HCT116 (cell line): Measurements from ENCODE around the gene MAP4K4. TPM values are rescaled to one million over a fixed set of nuclear protein-coding genes. Genes with fewer than 3 reads are reported as not detected.

Source experiments
- ATAC-seq: fragments of 200-7000 bp; cut with Tn5 transposase; 2 replicates; pipeline ENCODE4 v1.9.1; 2020; ENCODE audit warnings: mild to moderate bottlenecking, moderate library complexity
- BruUV-seq: library from RNA; stranded (reverse); fragments of 400-500 nt; replicated peaks from 2 replicates; lab custom pipeline; 2021; lab: Mats Ljungman, UMichigan
- CTCF ChIA-PET: fragments of 300-600 bp; sonication (Branson Sonifier 250); formaldehyde crosslinking; loops from one replicate; lab custom pipeline; 2021; ENCODE audit warnings: antibody characterized with exemption; lab: Charles Lee
- POLR2A ChIA-PET: fragments of 300-600, 350-600 bp; sonication (Branson Sonifier 250); formaldehyde crosslinking; loops from one replicate; lab custom pipeline; 2021; ENCODE audit warnings: antibody characterized with exemption; lab: Charles Lee
- RAD21 ChIA-PET, 2 experiments: fragments of 300-600 bp; sonication (Branson Sonifier 250); formaldehyde crosslinking; loops; one replicate each; lab custom pipeline; 2023; ENCODE audit warnings: low total read pairs in 2 of 2; ENCODE audit not compliant: uncharacterized antibody in 2 of 2, unreplicated experiment in 2 of 2, low non-redundant PET in 1 of 2; lab: Charles Lee
- DNase-seq: peaks from one replicate; pipeline ENCODE4 v3.0.0-alpha.2; 2010; ENCODE audit warnings: low read depth, low spot score
- H2AFZ ChIP-seq: fragments of 200-600 bp; shearing (Covaris generic), sonication (generic); 2 replicates; pipeline ENCODE4 v1.6.1; 2017; ENCODE audit warnings: low read depth, mixed run types, mixed read lengths, antibody characterized with exemption, low read length; ENCODE audit not compliant: poor library complexity, severe bottlenecking
- H3K27ac ChIP-seq: 2 replicates; pipeline ENCODE4 v1.5.1; 2012; ENCODE audit warnings: low read depth, low read length
- H3K27me3 ChIP-seq: fragments of 200-600 bp; sonication (generic); 2 replicates; pipeline ENCODE4 v1.6.1; 2016; ENCODE audit warnings: mixed run types, low read length, mixed read lengths; ENCODE audit not compliant: insufficient read depth
- H3K36me3 ChIP-seq, 2 experiments: fragments of 200-500 bp in 1 of 2; fragments of 200-600 bp in 1 of 2; sonication (Bioruptor generic) in 1 of 2; sonication (generic) in 1 of 2; 2 replicates each; pipeline versions ENCODE4 v1.5.1 to v1.6.1; 2014 to 2016; ENCODE audit warnings: low read length in 2 of 2, inconsistent platforms in 1 of 2, mixed read lengths in 1 of 2, mixed run types in 1 of 2; ENCODE audit not compliant: insufficient read depth in 2 of 2, control insufficient read depth in 1 of 2
- H3K4me1 ChIP-seq, 2 experiments: fragments of 200-600 bp in 1 of 2; sonication (generic) in 1 of 2; 2 replicates each; pipeline versions ENCODE4 v1.5.1 to v1.6.1; 2012 to 2017; ENCODE audit warnings: low read length in 2 of 2, inconsistent platforms in 1 of 2, mild to moderate bottlenecking in 1 of 2, mixed read lengths in 1 of 2, mixed run types in 1 of 2, moderate library complexity in 1 of 2; ENCODE audit not compliant: insufficient read depth in 2 of 2, control insufficient read depth in 1 of 2
- H3K4me2 ChIP-seq: fragments of 200-600 bp; sonication (generic); 2 replicates; pipeline ENCODE4 v1.6.1; 2017; ENCODE audit warnings: mixed run types, low read length, mixed read lengths
- H3K4me3 ChIP-seq, 2 experiments: fragments of 200-600 bp in 1 of 2; sonication (generic) in 1 of 2; replicated peaks in 1 of 2; 2 replicates each; pipeline ENCODE4 v1.5.1; 2011 to 2016; ENCODE audit warnings: low read length in 2 of 2, control low read depth in 1 of 2, low read depth in 1 of 2, mild to moderate bottlenecking in 1 of 2, mixed read lengths in 1 of 2, mixed run types in 1 of 2
- H3K79me2 ChIP-seq: fragments of 200-600 bp; sonication (generic); 2 replicates; pipeline ENCODE4 v1.6.1; 2017; ENCODE audit warnings: mild to moderate bottlenecking, mixed run types, low read length, moderate library complexity, mixed read lengths; ENCODE audit not compliant: insufficient read depth
- H3K9ac ChIP-seq: fragments of 200-600 bp; sonication (generic); 2 replicates; pipeline ENCODE4 v1.6.1; 2016; ENCODE audit warnings: low read length, mixed read lengths
- H3K9me2 ChIP-seq: fragments of 200-600 bp; sonication (generic), shearing (Covaris generic); 2 replicates; pipeline ENCODE4 v1.6.1; 2017; ENCODE audit warnings: mixed run types, mild to moderate bottlenecking, moderate library complexity; ENCODE audit not compliant: insufficient read depth
- H3K9me3 ChIP-seq, 2 experiments: fragments of 200-500 bp in 1 of 2; fragments of 200-600 bp in 1 of 2; sonication (Bioruptor generic) in 1 of 2; sonication (generic) in 1 of 2; 2 replicates each; pipeline ENCODE4 v1.6.1; 2014 to 2017; ENCODE audit warnings: low read length in 2 of 2, mixed read lengths in 2 of 2, inconsistent platforms in 1 of 2, low read depth in 1 of 2, mild to moderate bottlenecking in 1 of 2, mixed run types in 1 of 2, moderate library complexity in 1 of 2; ENCODE audit not compliant: control insufficient read depth in 1 of 2, insufficient read depth in 1 of 2
- H4K20me1 ChIP-seq: fragments of 200-600 bp; sonication (generic), shearing (Covaris generic); 2 replicates; pipeline ENCODE4 v1.6.1; 2017; ENCODE audit warnings: mixed run types, mild to moderate bottlenecking, moderate library complexity; ENCODE audit not compliant: insufficient read depth
- ATF3 ChIP-seq: IDR thresholded peaks from 2 replicates; pipeline ENCODE4 v1.6.1; 2012
- CBX3 ChIP-seq: IDR thresholded peaks from 2 replicates; pipeline ENCODE4 v1.6.1; 2012; ENCODE audit warnings: low read depth
- CEBPB ChIP-seq: IDR thresholded peaks from 2 replicates; pipeline ENCODE4 v1.6.1; 2012; ENCODE audit warnings: low read depth
- EGR1 ChIP-seq: IDR thresholded peaks from 2 replicates; pipeline ENCODE4 v1.6.1; 2012; ENCODE audit warnings: low read depth
- EZH2 ChIP-seq: fragments of 200-600 bp; sonication (generic); IDR thresholded peaks from 2 replicates; pipeline ENCODE4 v1.6.1; 2017; ENCODE audit warnings: antibody characterized with exemption, mixed run types
- MAX ChIP-seq: IDR thresholded peaks from 2 replicates; pipeline ENCODE4 v1.6.1; 2012
- SIN3A ChIP-seq: IDR thresholded peaks from 2 replicates; pipeline ENCODE4 v1.6.1; 2012; ENCODE audit warnings: low read depth
- TCF7L2 ChIP-seq: IDR thresholded peaks from 2 replicates; pipeline ENCODE4 v1.7.0; 2011; ENCODE audit warnings: borderline replicate concordance, inconsistent platforms; ENCODE audit not compliant: insufficient read depth, insufficient read length; ENCODE audit errors: extremely low read depth
- YY1 ChIP-seq: IDR thresholded peaks from 2 replicates; pipeline ENCODE4 v1.6.1; 2011; ENCODE audit warnings: low read length, low read depth, moderate library complexity, mild to moderate bottlenecking; ENCODE audit not compliant: insufficient replicate concordance; ENCODE audit errors: extremely low read depth
- ZFX ChIP-seq: fragments of 450-650 bp; IDR thresholded peaks from 2 replicates; pipeline ENCODE4 v1.6.1; 2017
- ZNF274 ChIP-seq: fragments of 200-500 bp; sonication (Bioruptor generic); IDR thresholded peaks from 2 replicates; pipeline ENCODE4 v1.6.1; 2014; ENCODE audit warnings: mild to moderate bottlenecking, low read depth, low read length, inconsistent platforms
- intact Hi-C: fragments of 100-400 bp; cut with micrococcal nuclease; formaldehyde crosslinking; loops from 2 replicates; pipeline ENCODE4 v1.10.0; 2022
- total RNA-seq: library from RNA; stranded (reverse); gene quantifications from one replicate; pipeline ENCODE4 v1.2.1, GENCODE V29; 2021; ENCODE audit not compliant: unreplicated experiment
- TF ChIP-seq, protein P1 (sequence below), 3 experiments: fragments of 200-600 bp in 1 of 3; sonication (generic) in 1 of 3; IDR thresholded peaks in 2 of 3; conservative IDR thresholded peaks in 1 of 3; 2 replicates each; pipeline ENCODE4 v1.5.1; 2012 to 2017; ENCODE audit warnings: low read depth in 2 of 3, low read length in 2 of 3, antibody characterized with exemption in 1 of 3, borderline replicate concordance in 1 of 3, control low read depth in 1 of 3, mild to moderate bottlenecking in 1 of 3, mixed read lengths in 1 of 3, mixed run types in 1 of 3, moderate library complexity in 1 of 3; ENCODE audit not compliant: insufficient read depth in 1 of 3

MAP4K4 gene
- total RNA-seq, 1 experiment from 2014 or later = 62.3 TPM

GRCh38 chr2:101667823-101668222 is 29.7 kb upstream of the MAP4K4 start:
- CTCF ChIA-PET = no interaction called here
- no peak overlapping the region for H3K4me3 ChIP-seq
- H3K27ac ChIP-seq = no peak overlapping the region
- H3K9me3 ChIP-seq = peaks cover 3 to 5% of the 10 kb centered on the region in 2 experiments; a peak in 1 of 4 replicates
- H3K9ac ChIP-seq = no peak overlapping the region
- no peaks in the 10 kb centered on the region for H4K20me1 ChIP-seq
- TF ChIP-seq CEBPB (no peak), YY1 (no peak), EGR1 (no peak), TCF7L2 (no peak), MAX (no peak), ZNF274 (no peak), EZH2 (no peak), ZFX (no peak), ATF3 (no peak), SIN3A (no peak), CBX3 (no peak)
- TF ChIP-seq, protein P1, sequence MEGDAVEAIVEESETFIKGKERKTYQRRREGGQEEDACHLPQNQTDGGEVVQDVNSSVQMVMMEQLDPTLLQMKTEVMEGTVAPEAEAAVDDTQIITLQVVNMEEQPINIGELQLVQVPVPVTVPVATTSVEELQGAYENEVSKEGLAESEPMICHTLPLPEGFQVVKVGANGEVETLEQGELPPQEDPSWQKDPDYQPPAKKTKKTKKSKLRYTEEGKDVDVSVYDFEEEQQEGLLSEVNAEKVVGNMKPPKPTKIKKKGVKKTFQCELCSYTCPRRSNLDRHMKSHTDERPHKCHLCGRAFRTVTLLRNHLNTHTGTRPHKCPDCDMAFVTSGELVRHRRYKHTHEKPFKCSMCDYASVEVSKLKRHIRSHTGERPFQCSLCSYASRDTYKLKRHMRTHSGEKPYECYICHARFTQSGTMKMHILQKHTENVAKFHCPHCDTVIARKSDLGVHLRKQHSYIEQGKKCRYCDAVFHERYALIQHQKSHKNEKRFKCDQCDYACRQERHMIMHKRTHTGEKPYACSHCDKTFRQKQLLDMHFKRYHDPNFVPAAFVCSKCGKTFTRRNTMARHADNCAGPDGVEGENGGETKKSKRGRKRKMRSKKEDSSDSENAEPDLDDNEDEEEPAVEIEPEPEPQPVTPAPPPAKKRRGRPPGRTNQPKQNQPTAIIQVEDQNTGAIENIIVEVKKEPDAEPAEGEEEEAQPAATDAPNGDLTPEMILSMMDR (IDR thresholded peaks at IDR 0.05 in 2 of 3, conservative IDR thresholded peaks at IDR 0.05 in 1 of 3; ENCODE audit: borderline replicate concordance in 1 of 3, insufficient read depth in 1 of 3, low read depth in 2 of 3, low read length in 2 of 3) = no peak
- no TSS peak for BruUV-seq
- H3K36me3 ChIP-seq = no peaks in the 10 kb centered on the region
- H3K79me2 ChIP-seq = no peaks in the 10 kb centered on the region
- H3K27me3 ChIP-seq = no peaks in the 10 kb centered on the region
- POLR2A ChIA-PET = no interaction called here
- RAD21 ChIA-PET = no interaction called here
- no peaks in the 10 kb centered on the region for H3K4me1 ChIP-seq
- H2AFZ ChIP-seq = no peak overlapping the region
- H3K9me2 ChIP-seq = no peaks in the 10 kb centered on the region
- no peak overlapping the region for H3K4me2 ChIP-seq
- intact Hi-C loops = no loop called here
- DNase-seq (no peak), ATAC-seq (no peak)
